HEK293 (cell line): ENCODE data around the gene PLAGL1.

ENCODE experiments used
- ZBTB7A ChIP-seq: fragments of 450-650 bp; formaldehyde crosslinking; IDR thresholded peaks from 2 replicates; pipeline ENCODE4 v1.5.1; 2016; ENCODE audit warnings: low read depth, missing biosample characterization, missing genetic modification characterization
- ZNF10 ChIP-seq: fragments of 450-650 bp; formaldehyde crosslinking; IDR thresholded peaks from 2 replicates; pipeline ENCODE4 v1.5.1; 2017; ENCODE audit warnings: missing biosample characterization, missing genetic modification characterization
- ZNF157 ChIP-seq: fragments of 450-650 bp; formaldehyde crosslinking; IDR thresholded peaks from 2 replicates; pipeline ENCODE4 v1.5.1; 2016; ENCODE audit warnings: missing biosample characterization, missing genetic modification characterization
- ZNF221 ChIP-seq: fragments of 450-650 bp; formaldehyde crosslinking; IDR thresholded peaks from 2 replicates; pipeline ENCODE4 v1.5.1; 2017; ENCODE audit warnings: missing biosample characterization, missing genetic modification characterization, borderline replicate concordance
- ZNF510 ChIP-seq: fragments of 450-650 bp; formaldehyde crosslinking; IDR thresholded peaks from 2 replicates; pipeline ENCODE4 v1.5.1; 2018; ENCODE audit warnings: mild to moderate bottlenecking, missing genetic modification characterization, missing biosample characterization; ENCODE audit not compliant: insufficient replicate concordance
- ZNF660 ChIP-seq: fragments of 450-650 bp; IDR thresholded peaks from 2 replicates; pipeline ENCODE4 v1.5.1; 2018; ENCODE audit warnings: missing biosample characterization, mild to moderate bottlenecking, missing genetic modification characterization
- TF ChIP-seq, protein P1 (sequence below): fragments of 450-650 bp; formaldehyde crosslinking; IDR thresholded peaks from 2 replicates; pipeline ENCODE4 v1.5.1; 2016; ENCODE audit warnings: missing biosample characterization, missing genetic modification characterization

- TF ChIP-seq ZBTB7A (tag by site-specific recombination), result no peak
- no peak for TF ChIP-seq ZNF221 (tag by site-specific recombination)
- TF ChIP-seq ZNF660, result no peak
- TF ChIP-seq, protein P1, sequence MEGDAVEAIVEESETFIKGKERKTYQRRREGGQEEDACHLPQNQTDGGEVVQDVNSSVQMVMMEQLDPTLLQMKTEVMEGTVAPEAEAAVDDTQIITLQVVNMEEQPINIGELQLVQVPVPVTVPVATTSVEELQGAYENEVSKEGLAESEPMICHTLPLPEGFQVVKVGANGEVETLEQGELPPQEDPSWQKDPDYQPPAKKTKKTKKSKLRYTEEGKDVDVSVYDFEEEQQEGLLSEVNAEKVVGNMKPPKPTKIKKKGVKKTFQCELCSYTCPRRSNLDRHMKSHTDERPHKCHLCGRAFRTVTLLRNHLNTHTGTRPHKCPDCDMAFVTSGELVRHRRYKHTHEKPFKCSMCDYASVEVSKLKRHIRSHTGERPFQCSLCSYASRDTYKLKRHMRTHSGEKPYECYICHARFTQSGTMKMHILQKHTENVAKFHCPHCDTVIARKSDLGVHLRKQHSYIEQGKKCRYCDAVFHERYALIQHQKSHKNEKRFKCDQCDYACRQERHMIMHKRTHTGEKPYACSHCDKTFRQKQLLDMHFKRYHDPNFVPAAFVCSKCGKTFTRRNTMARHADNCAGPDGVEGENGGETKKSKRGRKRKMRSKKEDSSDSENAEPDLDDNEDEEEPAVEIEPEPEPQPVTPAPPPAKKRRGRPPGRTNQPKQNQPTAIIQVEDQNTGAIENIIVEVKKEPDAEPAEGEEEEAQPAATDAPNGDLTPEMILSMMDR, result no peak
- TF ChIP-seq ZNF10, result no peak
- TF ChIP-seq ZNF157 (tag by site-specific recombination), result no peak
- no peak for TF ChIP-seq ZNF510 (tag by site-specific recombination)
Observed at GRCh38 chr6:143966312-143966711, 41.7 kb downstream of the PLAGL1 start.
